ENCODE measurements around the gene SULT1E1. TPM values are rescaled to one million over a fixed set of nuclear protein-coding genes. Genes with fewer than 3 reads are reported as not detected.

SULT1E1 gene
- total RNA-seq, result 0.30 TPM in 1 of 2 replicates, not detected in the other

DNA sequence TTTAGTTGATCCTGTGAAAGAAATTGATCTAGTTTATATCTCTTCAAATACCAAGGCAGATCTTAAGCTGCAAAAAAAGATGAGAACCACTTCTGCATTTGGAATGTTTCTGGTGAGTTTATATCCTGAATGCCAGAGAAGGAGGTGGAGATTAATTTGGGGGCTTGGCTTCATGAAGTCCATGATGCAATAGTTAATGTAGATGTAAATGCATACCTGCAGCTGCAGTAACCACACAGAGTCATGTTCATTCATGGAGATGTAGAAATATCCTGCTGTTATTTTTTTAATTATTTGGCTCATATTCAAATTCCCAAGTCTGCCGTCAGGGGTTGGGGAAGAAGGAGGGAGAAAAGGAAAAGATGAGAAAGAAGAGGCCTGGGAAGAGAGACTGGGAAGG is at the start of gene SULT1E1:
TSS of gene SULT1E1 (minus strand) at position 94 of the 400 bp plus-strand sequence. CDS start 2,501 bp downstream, outside the sequence.
- DNase-seq (ENCODE audit: low read depth), result peak; percentile 85

DNA sequence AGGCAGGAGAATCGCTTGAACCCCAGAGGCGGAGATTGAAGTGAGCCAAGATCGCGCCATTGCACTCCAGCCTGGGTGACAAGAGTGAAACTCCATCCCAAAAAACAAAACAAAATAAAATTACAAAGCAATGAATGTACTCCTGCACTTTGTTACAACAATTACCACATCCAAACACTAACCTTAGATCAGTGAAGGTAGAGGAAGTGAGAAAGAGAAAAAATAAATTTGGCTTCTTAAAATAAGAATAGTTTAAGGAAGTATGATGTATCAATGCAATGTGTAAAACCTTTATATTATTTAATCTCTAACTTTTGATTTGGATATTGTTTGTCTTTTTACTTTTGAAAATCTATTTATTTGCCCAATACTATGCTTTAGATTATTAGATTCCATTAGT is 49.2 kb upstream of the SULT1E1 start:
- DNase-seq (ENCODE audit: low read depth), result no peak

- no peak for DNase-seq (ENCODE audit: low read depth)
These were observed 47.2 kb upstream of the SULT1E1 start for GRCh38 chr4:69907151-69907550.

DNA sequence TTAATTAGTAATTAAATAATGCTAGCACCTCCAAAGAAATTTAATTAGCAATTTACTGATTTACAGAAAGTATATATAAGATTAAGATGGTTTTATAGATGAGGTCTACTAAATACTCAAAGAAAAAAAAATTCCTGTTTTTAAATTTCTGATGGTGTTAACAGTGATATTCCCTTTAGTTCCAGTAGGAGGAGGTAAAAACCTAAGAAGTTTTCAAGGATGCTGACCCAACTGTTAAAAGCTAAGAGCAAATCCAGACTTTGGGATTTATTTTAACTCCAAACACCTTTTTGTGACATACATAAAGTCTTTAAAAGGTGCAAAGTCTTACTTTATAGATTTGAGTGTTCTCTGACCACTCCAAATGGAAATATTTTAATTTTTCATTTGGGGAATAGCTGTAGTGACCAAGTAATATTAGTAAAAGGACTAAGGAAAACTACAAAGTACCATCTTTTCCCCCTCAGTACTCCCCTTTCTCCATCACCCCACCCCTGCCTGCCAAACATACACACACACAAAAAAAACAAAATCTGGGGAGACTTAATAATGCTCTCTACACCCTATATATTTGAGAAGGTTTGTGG is 36.7 kb upstream of the SULT1E1 start:
- peak; percentile 22 for DNase-seq (ENCODE audit: low read depth)

DNA sequence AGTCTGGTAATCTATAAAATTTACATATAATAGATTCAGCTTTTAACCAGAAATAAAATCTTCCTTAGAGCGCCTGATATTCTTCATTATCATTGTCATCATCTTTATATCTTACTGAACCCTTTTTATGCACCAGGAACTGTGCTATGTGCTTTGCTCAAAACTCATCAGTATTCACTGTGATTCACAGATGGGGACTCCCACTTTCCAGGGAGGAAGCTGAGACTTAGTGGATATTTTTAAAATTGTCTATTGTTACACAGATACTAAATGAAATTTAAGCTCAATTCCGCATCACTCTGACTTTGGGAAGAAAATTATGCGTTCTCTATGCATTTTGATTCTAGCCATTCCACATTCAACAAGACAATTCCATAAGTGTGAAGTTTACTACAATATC is 34.8 kb upstream of the SULT1E1 start:
- DNase-seq (ENCODE audit: low read depth), result no peak

GRCh38 chr4:69894186-69894585 is 34.2 kb upstream of the SULT1E1 start:
- no peak for DNase-seq (ENCODE audit: low read depth)

GRCh38 chr4:69888336-69888735 is 28.4 kb upstream of the SULT1E1 start:
- peak; percentile 7 for DNase-seq (ENCODE audit: low read depth)

DNA sequence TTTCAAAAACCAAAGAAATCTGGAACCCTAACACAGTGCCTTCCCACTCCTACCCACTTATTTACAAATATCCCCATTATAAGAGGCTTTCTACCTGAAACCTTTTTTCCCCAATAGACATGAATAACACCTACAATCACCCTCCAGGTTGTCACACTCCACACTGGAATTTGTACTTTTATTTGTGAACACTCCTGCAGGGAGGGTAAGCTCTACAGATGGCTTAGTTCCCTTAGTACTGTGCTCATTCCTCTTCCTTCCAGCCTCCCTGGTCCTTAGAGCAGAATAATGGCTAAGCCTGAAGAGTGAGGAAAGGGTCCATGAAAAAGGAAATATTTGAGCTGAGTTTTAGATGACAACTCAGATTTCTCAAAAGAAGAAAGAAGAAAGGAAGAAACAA is 22.2 kb upstream of the SULT1E1 start:
- DNase-seq (ENCODE audit: low read depth), result no peak

DNA sequence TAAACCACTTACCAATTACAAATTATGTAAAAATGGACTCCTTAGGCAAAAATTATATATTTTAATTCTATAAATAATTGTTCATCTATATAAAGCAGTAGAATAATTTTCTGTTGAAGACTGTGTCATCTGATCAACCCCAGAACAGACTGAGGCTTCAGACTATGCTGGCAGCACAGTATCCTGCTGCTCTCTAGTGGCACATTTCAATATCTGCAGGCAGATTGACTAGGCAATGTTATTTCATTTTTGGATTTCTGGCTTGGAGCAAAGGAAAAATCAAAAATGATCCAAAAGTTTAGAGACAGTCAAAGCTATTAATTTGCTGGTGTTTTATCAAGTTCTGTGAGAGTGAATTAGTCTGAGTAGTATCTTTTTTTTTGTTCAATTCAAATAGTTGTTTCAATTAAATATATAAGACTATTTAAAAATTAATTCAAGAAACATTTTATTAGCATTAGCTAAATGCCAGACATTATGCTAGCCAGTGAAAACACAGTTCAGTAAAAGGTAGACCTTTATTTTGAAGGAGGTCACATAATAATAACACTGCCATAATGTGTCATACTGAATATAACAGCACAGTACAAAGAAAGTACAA is 21.3 kb upstream of the SULT1E1 start:
- DNase-seq (ENCODE audit: low read depth), result peak; percentile 53

DNA sequence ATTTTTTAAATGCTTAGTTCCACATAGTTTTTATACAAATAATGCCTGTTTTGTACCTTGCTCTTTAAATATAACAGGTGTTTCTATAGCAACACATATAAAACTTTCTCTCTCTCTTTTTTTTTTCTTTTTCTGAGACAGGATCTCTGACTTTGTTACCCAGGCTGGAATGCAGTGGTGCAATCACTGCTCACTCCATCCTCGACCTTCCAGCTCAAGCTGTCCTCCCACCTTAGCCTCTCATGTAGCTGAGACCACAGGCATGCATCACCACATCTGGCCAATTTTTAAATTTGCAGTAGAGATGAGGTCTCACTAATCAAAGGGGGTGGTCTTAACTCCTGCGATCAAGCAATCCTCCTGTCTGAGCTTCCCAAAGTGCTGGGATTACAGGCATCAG is 18.3 kb upstream of the SULT1E1 start:
- DNase-seq (ENCODE audit: low read depth), result no peak

DNA sequence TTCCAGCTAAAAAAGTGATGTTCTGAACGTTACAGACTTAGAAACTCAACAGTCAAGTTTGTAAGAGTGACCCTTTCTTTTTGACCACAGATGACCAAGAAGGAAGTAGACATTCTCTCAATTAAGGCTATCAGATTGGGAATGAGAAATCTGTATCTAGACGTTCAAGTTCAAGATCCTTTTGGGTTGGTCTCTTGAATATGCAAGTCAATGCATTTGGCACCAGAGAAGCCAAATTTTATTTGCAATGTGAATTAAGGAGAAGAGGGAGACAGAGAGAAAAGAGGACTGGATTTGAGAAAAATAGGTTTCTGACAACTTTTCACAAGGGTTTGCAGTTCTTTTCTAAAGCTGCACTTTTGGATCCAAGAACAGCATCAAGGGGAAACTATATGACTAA is 17.5 kb upstream of the SULT1E1 start:
- no peak for DNase-seq (ENCODE audit: low read depth)

DNA sequence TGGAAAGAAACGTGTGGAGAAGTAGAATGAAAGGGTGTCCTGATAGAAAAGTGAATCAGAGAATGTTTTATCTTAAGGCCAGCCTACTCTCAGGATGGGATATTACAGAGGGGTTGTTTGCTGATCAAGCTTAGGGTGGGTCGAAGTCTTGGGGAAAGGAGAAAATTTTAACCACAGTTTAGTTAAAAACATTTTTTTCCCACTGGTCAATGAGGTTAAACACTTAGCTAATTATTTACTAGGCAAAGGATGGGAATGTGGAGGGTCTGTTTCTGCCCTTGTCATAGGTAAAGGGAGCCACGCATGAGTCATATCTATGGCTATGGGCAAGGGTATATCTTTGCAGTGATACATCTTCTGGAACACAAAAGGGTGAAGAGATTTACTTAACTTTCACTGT is 16.1 kb upstream of the SULT1E1 start:
- DNase-seq (ENCODE audit: low read depth), result peak; percentile 64

GRCh38 chr4:69875576-69875975 is 15.6 kb upstream of the SULT1E1 start:
- DNase-seq (ENCODE audit: low read depth), result peak; percentile 12

GRCh38 chr4:69874507-69874906 is 14.6 kb upstream of the SULT1E1 start:
- DNase-seq (ENCODE audit: low read depth), result peak; percentile 9

DNA sequence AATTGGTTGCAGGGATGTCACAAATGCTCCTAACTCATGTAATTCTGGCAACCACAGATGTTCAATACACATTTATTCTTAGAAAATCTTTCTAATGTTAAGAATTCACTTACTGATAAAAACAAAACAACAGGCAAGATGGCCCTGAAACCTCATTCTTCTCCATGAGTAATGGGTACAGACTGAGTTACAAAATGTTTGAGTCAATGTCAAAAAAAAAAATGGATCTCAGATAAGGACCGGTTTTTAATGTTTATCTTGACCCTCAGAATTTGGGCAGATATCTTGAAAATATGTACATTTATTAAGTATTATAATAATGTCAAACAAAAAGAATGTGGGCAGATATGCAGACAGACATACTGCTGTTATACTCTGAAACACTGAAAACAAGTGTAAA is 1.8 kb upstream of the SULT1E1 start:
- no peak for DNase-seq (ENCODE audit: low read depth)

- peak; percentile 35 for DNase-seq (ENCODE audit: low read depth)
These were observed 765 bp upstream of the SULT1E1 start for GRCh38 chr4:69860521-69861298.

- DNase-seq (ENCODE audit: low read depth), result no peak
These were observed 732 bp downstream of the SULT1E1 start for GRCh38 chr4:69859140-69859685.

GRCh38 chr4:69858690-69859089 is 1.3 kb downstream of the SULT1E1 start:
- DNase-seq (ENCODE audit: low read depth), result peak; percentile 89

GRCh38 chr4:69855822-69856221 is 4.1 kb downstream of the SULT1E1 start:
- DNase-seq (ENCODE audit: low read depth), result no peak

DNA sequence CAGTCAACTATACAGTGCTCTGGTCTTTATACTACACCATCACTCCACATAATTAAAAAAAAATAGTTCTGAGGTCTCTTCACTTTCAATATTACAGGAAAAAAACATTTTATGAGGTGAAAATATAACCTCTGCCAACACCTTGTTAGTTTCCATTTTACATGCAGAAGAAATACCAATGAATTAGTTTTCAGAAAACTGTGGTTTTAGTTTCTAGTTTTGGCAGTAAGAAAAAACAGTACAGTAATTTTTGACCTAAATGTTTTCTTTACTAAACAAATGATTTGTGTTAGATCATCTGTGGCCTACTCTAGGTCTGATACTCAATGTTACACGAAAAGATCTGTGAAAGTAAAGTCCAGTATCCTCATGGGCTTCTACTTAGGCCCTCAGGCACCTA is 10.0 kb downstream of the SULT1E1 start:
- DNase-seq (ENCODE audit: low read depth), result no peak

GRCh38 chr4:69849297-69849696 is 10.6 kb downstream of the SULT1E1 start:
- no peak for DNase-seq (ENCODE audit: low read depth)

DNA sequence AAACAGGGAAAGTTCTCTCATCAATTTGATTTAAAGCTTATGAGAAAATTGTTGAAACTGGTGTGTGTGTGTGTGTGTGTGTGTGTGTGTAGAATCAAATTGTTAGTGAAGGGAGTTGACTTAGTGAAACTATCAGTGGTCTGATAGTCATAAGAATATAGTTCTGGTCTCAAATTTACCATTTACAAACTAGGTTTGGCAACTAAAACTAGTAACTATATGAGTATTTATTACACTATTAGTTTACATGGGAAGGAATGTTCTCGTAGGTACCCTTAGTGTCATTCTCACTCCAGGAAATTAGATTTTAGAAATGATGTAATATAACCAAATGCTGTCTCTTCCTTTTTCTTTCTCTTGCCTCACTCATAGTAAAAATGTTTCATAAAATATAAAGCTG is 11.9 kb downstream of the SULT1E1 start:
- DNase-seq (ENCODE audit: low read depth), result no peak

DNA sequence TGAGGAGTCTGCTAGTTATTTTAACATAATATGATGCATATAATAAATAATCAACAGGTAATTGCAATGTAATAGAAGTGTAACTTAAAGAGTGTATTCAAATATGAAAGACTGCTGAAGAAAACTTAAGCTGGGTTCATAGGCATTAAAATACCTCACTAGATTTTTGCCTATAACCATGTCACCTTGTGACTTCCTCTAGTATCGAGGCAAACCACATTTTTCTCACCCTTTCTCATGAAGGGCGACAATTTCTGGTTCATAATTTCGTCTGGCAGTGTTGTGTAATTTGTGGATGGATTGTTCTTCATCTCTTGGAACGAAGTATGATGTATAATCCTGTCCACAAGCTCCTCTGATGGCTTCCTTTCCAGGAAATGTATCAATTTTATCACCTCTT is 16.0 kb downstream of the SULT1E1 start:
- no peak for DNase-seq (ENCODE audit: low read depth)
